NCI-H187 treated with DMSO at 0.1 percent for 48 hours (cell line): ENCODE data around the gene MDH1B.
"Not testable (repeated sequence)": the region's sequence is repeated elsewhere in the genome, so short reads cannot be mapped to it uniquely, and the experiment has no call there.

Experiments
- DNase-seq: peaks from one replicate; lab custom pipeline; 2025; lab: John Stamatoyannopoulos, UW

Gene MDH1B

GRCh38 chr2:206765242-206766056 lies at the start of gene MDH1B, which contains the start of gene FASTKD2:
MDH1B (minus strand) TSS chr2:206765328; CDS start chr2:206765271, 57 bp downstream.
FASTKD2 (plus strand) TSS chr2:206765606; CDS start chr2:206766694, 1,088 bp downstream.
- DNase-seq: peak; percentile 30

GRCh38 chr2:206814498-206814897 lies 49.4 kb upstream of the MDH1B start:
- no peak for DNase-seq

- DNase-seq: not testable (repeated sequence)
These were observed 47.3 kb upstream of the MDH1B start for GRCh38 chr2:206812471-206812870.

GRCh38 chr2:206807624-206808023 lies 42.5 kb upstream of the MDH1B start:
- DNase-seq: not testable (repeated sequence)

- no peak for DNase-seq
These were observed 40.9 kb upstream of the MDH1B start for GRCh38 chr2:206805887-206806607.

- DNase-seq: no peak
These were observed 39.2 kb upstream of the MDH1B start for GRCh38 chr2:206804326-206804725.

GRCh38 chr2:206802654-206803514 lies 37.8 kb upstream of the MDH1B start:
- no peak for DNase-seq

GRCh38 chr2:206801418-206802189 lies 36.5 kb upstream of the MDH1B start:
- DNase-seq: no peak

GRCh38 chr2:206800506-206801417 lies 35.6 kb upstream of the MDH1B start:
- DNase-seq: no peak

- no peak for DNase-seq
These were observed 34.0 kb upstream of the MDH1B start for GRCh38 chr2:206799083-206799482.

- no peak for DNase-seq
These were observed 32.9 kb upstream of the MDH1B start for GRCh38 chr2:206798000-206798399.

GRCh38 chr2:206797376-206797775 lies 32.2 kb upstream of the MDH1B start:
- DNase-seq: no peak

GRCh38 chr2:206792645-206793044 lies 27.5 kb upstream of the MDH1B start:
- no peak for DNase-seq

- no peak for DNase-seq
These were observed 25.3 kb upstream of the MDH1B start for GRCh38 chr2:206790311-206790935.

- DNase-seq: no peak
These were observed 19.6 kb upstream of the MDH1B start for GRCh38 chr2:206784559-206785353.

GRCh38 chr2:206783718-206784117 lies 18.6 kb upstream of the MDH1B start:
- DNase-seq: no peak

- no peak for DNase-seq
These were observed 15.5 kb upstream of the MDH1B start for GRCh38 chr2:206780671-206781070.

GRCh38 chr2:206776432-206776831 lies 11.3 kb upstream of the MDH1B start:
- no peak for DNase-seq

- DNase-seq: no peak
These were observed 9.7 kb upstream of the MDH1B start for GRCh38 chr2:206774871-206775270.
